DOHH2 (cell line): ENCODE measurements around the gene PRPSAP1.

ENCODE experiments used
- EZH2phosphoT487 ChIP-seq: fragments of 200-600 bp; sonication (generic); IDR thresholded peaks from 2 replicates; pipeline ENCODE4 v1.6.1; 2017; ENCODE audit warnings: borderline replicate concordance, mild to moderate bottlenecking, antibody characterized with exemption, low read length, moderate library complexity, mixed read lengths
- TF ChIP-seq, protein P1 (sequence below): fragments of 200-600 bp; sonication (generic); IDR thresholded peaks from one replicate; pipeline ENCODE4 v1.5.1; 2014; ENCODE audit warnings: antibody characterized with exemption, mild to moderate bottlenecking, low read depth, low read length; ENCODE audit not compliant: poor library complexity, severe bottlenecking

DNA sequence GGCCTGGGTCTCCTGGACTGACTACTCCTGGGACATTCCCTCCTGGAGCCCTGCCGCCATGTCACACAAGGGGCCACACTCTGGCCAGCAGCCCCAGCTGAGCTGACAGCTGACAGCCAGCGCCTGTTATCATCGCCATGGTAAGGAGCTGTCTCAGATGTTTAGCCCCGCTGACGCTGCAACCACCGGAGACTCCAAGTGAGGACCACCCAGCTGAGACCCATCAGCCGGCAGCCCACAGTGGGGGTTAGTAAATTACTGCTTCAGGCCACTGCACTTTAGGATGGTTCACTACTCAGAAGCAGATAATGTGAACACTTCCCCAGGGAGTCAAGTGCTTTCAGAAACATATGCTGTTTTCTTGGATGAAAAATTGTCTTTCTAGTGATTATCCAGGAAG is 16.1 kb upstream of the PRPSAP1 start:
- TF ChIP-seq, protein P1, sequence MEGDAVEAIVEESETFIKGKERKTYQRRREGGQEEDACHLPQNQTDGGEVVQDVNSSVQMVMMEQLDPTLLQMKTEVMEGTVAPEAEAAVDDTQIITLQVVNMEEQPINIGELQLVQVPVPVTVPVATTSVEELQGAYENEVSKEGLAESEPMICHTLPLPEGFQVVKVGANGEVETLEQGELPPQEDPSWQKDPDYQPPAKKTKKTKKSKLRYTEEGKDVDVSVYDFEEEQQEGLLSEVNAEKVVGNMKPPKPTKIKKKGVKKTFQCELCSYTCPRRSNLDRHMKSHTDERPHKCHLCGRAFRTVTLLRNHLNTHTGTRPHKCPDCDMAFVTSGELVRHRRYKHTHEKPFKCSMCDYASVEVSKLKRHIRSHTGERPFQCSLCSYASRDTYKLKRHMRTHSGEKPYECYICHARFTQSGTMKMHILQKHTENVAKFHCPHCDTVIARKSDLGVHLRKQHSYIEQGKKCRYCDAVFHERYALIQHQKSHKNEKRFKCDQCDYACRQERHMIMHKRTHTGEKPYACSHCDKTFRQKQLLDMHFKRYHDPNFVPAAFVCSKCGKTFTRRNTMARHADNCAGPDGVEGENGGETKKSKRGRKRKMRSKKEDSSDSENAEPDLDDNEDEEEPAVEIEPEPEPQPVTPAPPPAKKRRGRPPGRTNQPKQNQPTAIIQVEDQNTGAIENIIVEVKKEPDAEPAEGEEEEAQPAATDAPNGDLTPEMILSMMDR = no peak
- no peak for TF ChIP-seq EZH2phosphoT487
